ENCODE measurements around the gene B3GNT3.

Gene B3GNT3

DNA sequence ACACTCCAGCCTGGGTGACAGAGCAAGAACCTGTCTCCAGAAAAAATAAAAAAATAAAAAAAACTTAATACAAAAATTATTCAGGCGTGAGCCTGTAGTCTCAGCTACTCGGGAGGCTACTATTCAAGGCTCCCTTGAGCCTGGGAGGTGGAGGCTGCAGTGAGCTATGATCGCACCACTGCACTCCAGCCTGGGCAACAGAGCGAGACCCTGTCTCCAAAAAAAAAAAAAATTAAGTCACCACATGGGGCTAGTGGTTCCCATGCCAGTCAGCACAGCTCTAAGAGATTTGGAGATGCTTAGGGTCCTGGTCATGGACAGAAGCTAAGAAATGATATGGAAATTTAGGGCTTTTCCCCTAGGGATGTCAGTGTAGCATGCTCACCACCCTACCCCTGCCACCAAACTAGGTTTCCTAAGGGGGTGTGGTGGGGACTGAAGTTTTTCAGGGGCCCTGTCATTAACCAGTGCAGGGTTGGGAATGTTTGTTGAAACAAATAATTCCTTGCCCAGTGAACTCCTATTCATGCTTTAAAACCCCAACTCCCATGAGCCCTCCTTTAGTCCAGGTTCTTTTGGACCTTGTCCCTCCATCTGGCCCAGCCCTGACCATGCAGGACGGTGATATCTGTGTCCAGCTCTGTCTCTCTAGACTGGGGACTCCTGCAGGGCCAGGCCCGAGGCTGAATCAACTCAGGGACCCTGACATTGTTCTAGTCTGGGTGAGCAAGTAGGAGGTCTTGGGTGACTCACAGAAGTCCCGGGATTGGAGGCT is 41.9 kb upstream of the B3GNT3 start:
- no peak overlapping the region for H3K27ac ChIP-seq

GRCh38 chr19:17753976-17754375 is 41.0 kb upstream of the B3GNT3 start:
- H3K27ac ChIP-seq, result no peak overlapping the region
- TF ChIP-seq, protein P1, sequence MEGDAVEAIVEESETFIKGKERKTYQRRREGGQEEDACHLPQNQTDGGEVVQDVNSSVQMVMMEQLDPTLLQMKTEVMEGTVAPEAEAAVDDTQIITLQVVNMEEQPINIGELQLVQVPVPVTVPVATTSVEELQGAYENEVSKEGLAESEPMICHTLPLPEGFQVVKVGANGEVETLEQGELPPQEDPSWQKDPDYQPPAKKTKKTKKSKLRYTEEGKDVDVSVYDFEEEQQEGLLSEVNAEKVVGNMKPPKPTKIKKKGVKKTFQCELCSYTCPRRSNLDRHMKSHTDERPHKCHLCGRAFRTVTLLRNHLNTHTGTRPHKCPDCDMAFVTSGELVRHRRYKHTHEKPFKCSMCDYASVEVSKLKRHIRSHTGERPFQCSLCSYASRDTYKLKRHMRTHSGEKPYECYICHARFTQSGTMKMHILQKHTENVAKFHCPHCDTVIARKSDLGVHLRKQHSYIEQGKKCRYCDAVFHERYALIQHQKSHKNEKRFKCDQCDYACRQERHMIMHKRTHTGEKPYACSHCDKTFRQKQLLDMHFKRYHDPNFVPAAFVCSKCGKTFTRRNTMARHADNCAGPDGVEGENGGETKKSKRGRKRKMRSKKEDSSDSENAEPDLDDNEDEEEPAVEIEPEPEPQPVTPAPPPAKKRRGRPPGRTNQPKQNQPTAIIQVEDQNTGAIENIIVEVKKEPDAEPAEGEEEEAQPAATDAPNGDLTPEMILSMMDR (conservative IDR thresholded peaks at IDR 0.05), result no peak

More for the DNA sequence above, 41.9 kb upstream of the B3GNT3 start:
- TF ChIP-seq, protein P1 (conservative IDR thresholded peaks at IDR 0.05), result no peak

- H3K27ac ChIP-seq, result no peak overlapping the region
- TF ChIP-seq, protein P1 (conservative IDR thresholded peaks at IDR 0.05), result no peak
Observed at GRCh38 chr19:17754634-17755442, 40.1 kb upstream of the B3GNT3 start.

DNA sequence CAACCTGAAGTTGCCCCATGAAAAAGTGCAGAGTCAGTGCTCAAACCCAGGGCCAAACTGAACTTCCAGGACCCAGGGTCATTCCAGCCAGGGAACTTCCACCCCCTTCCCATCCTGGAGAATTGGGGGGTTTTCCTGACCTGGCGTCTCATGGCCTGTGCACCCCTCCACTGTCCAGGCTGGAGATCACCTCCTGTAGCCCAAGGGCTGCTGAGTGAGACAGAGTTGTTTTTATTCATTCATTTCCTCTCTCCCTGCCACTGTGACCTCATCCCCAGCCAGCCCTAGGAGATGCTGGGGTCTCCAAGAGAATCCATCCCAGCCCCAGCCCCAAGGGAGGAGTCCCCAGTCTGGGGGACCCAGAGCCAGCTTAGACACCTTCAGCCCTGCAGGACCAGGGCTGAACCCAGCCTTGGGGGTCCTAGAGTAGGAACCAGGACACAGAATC is 39.5 kb upstream of the B3GNT3 start:
- no peak overlapping the region for H3K27ac ChIP-seq
- TF ChIP-seq, protein P1 (conservative IDR thresholded peaks at IDR 0.05), result no peak

- no peak overlapping the region for H3K27ac ChIP-seq
Observed at GRCh38 chr19:17755977-17756670, 38.8 kb upstream of the B3GNT3 start.

GRCh38 chr19:17757125-17757524 is 37.8 kb upstream of the B3GNT3 start:
- H3K27ac ChIP-seq, result no peak overlapping the region
- TF ChIP-seq, protein P1 (conservative IDR thresholded peaks at IDR 0.05), result no peak

More at GRCh38 chr19:17755977-17756670, 38.8 kb upstream of the B3GNT3 start:
- TF ChIP-seq, protein P1 (conservative IDR thresholded peaks at IDR 0.05), result no peak

DNA sequence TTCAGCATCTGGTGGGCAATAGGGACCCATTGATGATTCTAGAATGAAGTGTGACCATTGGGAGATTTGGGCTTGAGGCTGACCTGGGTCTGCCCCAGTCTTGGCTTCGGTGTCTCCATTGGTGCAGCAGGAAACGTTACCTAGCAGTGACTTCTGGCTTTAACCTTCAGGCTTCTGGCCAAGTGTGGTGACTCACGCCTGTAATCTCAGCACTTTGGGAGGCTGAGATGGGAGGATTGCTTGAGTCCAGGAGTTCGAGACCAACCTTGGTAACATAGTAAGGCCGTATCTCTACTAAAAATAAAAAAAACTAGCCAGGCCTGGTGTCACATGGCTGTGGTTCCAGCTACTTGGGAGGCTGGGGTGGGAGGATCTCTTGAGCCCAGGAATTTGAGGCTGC is 36.4 kb upstream of the B3GNT3 start:
- H3K27ac ChIP-seq, result no peak overlapping the region

More for the DNA sequence above, 36.4 kb upstream of the B3GNT3 start:
- TF ChIP-seq, protein P1 (conservative IDR thresholded peaks at IDR 0.05), result no peak
